Stomach (tissue), 4 donors: ENCODE measurements around the gene TMEM178B.

Source experiments
- CTCF ChIP-seq, 7 experiments: fragments of 450-650 bp in 4 of 7; fragments of 200-600 bp in 3 of 7; sonication (generic) in 3 of 7; IDR thresholded peaks; one replicate each; pipeline ENCODE4 v1.5.1; 2016 to 2019; ENCODE audit warnings: antibody characterized with exemption in 7 of 7, control low read depth in 2 of 7, mild to moderate bottlenecking in 1 of 7
- EP300 ChIP-seq: sonication (generic); formaldehyde crosslinking; IDR thresholded peaks from one replicate; pipeline ENCODE4 v1.6.1; 2017; ENCODE audit warnings: antibody characterized with exemption
- POLR2A ChIP-seq, 4 donors: fragments of 450-650 bp; IDR thresholded peaks; one replicate each; pipeline ENCODE4 v1.6.1; 2016; ENCODE audit warnings: antibody characterized with exemption in 4 of 4, control low read depth in 2 of 4, mild to moderate bottlenecking in 1 of 4, moderate library complexity in 1 of 4
- POLR2AphosphoS5 ChIP-seq, 3 donors: sonication (generic); formaldehyde crosslinking; IDR thresholded peaks; one replicate each; pipeline ENCODE4 v1.6.1; 2016; ENCODE audit warnings: antibody characterized with exemption in 3 of 3

- no peak for TF ChIP-seq CTCF (IDR thresholded peaks at IDR 0.05)
- TF ChIP-seq EP300 = no peak
- TF ChIP-seq POLR2A (IDR thresholded peaks at IDR 0.05) = no peak
- TF ChIP-seq POLR2AphosphoS5 (IDR thresholded peaks at IDR 0.05) = no peak
These were observed 438.0 kb downstream of the TMEM178B start for GRCh38 chr7:141511676-141512396.
